HG02840 (cell line): ENCODE results near the gene CHAT.

ENCODE experiments used
- ATAC-seq: cut with Tn5 transposase; IDR thresholded peaks from one replicate; pipeline ENCODE4 v1.9.1; 2021; ENCODE audit warnings: mild to moderate bottlenecking, moderate library complexity, moderate number of reproducible peaks; ENCODE audit not compliant: unreplicated experiment, low FRiP score

The CHAT gene

DNA sequence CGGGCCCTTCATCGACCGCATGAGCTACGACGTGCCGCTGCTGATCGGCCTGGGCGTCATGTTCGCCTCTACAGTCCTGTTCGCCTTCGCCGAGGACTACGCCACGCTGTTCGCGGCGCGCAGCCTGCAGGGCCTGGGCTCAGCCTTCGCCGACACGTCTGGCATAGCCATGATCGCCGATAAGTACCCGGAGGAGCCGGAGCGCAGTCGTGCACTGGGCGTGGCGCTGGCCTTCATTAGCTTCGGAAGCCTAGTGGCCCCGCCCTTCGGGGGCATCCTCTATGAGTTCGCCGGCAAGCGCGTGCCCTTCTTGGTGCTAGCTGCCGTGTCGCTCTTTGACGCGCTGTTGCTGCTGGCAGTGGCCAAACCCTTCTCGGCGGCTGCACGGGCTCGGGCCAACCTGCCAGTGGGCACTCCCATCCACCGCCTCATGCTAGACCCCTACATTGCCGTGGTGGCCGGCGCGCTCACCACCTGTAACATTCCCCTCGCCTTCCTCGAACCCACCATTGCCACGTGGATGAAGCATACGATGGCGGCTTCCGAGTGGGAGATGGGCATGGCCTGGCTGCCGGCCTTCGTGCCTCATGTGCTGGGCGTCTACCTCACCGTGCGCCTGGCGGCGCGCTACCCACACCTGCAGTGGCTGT, 2.5 kb upstream of the CHAT start:
- ATAC-seq, result no peak

DNA sequence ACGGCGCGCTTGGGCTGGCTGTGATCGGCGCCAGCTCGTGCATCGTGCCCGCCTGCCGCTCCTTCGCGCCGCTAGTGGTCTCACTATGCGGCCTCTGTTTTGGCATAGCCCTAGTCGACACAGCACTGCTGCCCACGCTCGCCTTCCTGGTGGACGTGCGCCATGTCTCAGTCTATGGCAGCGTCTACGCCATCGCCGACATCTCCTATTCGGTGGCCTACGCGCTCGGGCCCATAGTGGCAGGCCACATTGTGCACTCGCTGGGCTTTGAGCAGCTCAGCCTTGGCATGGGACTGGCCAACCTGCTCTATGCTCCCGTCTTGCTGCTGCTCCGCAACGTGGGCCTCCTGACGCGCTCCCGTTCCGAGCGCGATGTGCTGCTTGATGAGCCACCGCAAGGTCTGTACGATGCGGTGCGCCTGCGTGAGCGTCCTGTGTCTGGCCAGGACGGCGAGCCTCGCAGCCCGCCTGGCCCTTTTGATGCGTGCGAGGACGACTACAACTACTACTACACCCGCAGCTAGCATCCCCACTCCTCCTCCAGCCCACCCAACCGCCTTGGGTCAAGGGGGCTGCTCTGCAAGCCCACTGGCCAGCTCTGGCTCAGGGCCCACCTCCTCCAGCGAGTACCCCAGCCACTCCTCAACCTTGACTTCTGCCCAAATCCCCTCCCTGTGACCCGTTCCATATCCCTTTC, 1.9 kb upstream of the CHAT start:
- ATAC-seq, result no peak

- ATAC-seq, result no peak
Measured at GRCh38 chr10:49612513-49613164, 1.2 kb upstream of the CHAT start.

- ATAC-seq, result no peak
Measured at GRCh38 chr10:49613165-49613881, 514 bp upstream of the CHAT start.

GRCh38 chr10:49614242-49615198, 683 bp downstream of the CHAT start:
- ATAC-seq, result no peak

DNA sequence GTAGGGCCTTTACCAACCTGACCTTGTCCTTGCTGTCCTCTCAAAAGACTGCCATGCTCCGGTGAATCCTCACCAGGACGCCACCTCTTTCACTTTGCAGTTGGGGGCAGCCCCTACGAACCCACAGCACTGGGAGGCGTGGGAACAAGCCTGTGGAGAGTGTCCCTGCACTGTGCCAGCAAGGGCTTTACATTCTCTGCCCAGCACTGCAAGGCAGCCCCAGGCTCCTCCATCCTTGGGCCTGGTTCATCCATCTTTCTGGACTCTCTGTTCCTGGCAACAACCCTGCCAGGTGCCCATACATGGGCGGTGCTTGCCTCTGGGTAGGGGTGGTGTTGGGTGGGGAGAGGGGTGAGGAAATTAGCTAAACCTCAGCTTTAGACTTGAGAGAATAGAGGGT, 1.4 kb downstream of the CHAT start:
- no peak for ATAC-seq

- ATAC-seq, result no peak
Measured at GRCh38 chr10:49615721-49616120, 1.9 kb downstream of the CHAT start.

GRCh38 chr10:49616421-49617101, 2.7 kb downstream of the CHAT start:
- ATAC-seq, result no peak

GRCh38 chr10:49617121-49618020, 3.5 kb downstream of the CHAT start:
- no peak for ATAC-seq

GRCh38 chr10:49618821-49619220, 5.0 kb downstream of the CHAT start:
- ATAC-seq, result no peak

DNA sequence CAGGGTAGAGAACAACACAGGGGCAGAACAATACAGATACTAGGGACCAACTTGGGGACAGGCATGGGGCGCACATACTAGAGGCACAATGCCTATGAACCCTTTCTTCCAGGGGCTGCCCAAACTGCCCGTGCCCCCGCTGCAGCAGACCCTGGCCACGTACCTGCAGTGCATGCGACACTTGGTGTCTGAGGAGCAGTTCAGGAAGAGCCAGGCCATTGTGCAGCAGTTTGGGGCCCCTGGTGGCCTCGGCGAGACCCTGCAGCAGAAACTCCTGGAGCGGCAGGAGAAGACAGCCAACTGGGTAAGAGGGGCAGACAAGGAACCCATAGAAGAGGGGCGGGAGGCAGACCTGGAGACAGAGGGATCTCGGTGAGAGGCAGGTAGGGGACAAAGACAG, 5.8 kb downstream of the CHAT start:
- no peak for ATAC-seq

- ATAC-seq, result no peak
Measured at GRCh38 chr10:49620286-49620810, 6.5 kb downstream of the CHAT start.

DNA sequence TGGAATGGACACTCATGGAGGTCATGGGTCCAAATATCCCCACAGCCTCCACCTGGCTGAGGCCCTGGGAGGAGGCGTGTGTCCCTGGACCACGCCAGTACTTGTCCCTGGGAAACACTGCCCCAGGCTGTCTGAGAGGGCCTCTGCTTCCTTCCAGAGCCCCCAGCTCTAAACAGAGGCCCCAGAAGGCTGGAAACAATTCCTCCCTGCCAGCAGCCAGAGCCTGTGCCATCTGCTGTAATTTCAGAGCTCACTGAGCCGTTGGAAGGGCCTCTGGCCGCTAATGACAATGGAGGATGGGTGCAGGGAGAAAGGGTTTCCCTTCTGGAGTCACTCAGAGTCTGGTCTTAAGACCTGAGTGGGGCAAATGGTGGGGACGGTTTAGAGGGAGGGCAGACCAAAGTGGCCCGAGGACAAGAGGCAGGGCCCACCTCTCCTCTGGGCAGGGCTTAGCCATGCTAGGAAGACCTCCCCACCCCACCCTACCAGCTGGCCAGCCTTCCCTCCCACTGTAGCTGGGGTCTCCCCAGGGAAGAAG, 7.1 kb downstream of the CHAT start:
- ATAC-seq, result no peak

GRCh38 chr10:49621561-49621960, 7.7 kb downstream of the CHAT start:
- no peak for ATAC-seq

GRCh38 chr10:49622426-49623425, 8.9 kb downstream of the CHAT start:
- no peak for ATAC-seq

DNA sequence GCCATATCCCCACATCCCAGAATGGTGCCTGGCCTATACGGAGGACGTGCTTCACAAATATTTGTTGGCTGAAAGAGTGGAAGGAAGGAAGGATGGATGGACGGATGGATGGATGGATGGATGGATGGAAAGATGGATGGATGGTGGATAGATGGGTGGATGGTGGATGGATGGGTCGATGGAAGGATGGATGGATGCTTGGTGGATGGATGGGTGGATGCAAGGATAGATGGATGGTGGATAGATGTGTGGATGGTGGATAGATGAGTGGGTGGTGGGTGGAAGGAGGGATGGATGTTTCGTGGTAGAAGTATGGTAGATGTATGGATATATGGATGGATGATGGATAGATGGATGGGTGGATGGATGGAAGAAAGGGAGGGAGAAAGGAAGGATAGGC, 10.8 kb downstream of the CHAT start:
- no peak for ATAC-seq

DNA sequence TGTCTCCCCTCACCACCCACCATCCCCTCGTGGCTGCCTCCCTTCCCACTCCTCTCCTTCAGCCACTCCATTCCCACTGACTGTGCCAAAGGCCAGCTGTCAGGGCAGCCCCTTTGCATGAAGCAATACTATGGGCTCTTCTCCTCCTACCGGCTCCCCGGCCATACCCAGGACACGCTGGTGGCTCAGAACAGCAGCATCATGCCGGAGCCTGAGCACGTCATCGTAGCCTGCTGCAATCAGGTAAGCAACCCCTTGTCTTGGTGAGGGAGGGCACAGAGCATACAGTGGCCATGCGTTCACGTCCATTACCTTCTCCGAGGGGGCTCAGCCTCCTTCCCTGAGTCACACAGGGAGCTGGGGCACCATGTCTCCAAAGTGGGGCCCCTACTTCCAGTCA, 11.6 kb downstream of the CHAT start:
- ATAC-seq, result no peak
